Measurements from ENCODE around the gene C18orf32.
"Not testable (repeated sequence)": the region's sequence is repeated elsewhere in the genome, so short reads cannot be mapped to it uniquely, and the experiment has no call there.

Gene C18orf32

DNA sequence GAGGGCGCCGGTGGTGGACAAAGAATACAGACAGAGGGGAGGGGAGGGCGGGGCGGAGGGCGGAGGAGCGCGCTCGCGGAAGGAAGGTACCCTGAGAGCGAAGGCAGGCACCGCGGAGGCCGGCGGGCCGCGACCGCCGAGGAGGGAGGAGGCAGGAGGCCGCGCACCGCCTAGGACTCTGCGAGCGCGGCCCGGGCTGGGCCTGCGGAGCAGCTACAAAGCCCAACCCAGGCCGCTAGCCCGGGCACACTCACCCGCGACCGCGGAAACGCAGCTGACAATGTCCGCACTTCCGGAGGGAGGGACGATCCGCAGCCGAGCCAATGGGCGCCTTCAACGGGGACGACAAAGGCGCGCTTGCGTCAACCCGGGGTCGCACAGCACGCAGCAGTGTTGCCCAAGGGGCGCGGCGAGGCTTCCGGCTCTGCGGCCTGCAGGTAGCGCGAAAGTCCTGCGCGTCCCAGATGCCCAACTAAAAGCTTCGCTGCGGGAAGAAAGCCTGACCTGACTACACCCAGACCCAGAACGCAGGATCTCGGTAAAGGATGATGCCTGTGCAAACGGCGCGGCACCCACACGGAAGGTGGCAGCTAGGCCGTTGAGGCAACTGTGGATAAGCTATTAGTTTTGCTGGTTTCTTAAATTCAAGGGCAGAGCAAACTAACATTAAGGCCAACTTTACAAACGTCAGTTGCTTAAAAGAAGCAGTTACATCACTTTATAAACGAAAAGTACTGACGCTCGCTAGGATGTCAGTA lies at the start of gene C18orf32:
Gene C18orf32, minus strand, starts transcription at position 282 of the 758 bp plus-strand sequence. CDS start 3,486 bp downstream, outside the sequence.
- peak; percentile 76 to 79 for DNase-seq (ENCODE audit: low read depth in 2 of 2)

DNA sequence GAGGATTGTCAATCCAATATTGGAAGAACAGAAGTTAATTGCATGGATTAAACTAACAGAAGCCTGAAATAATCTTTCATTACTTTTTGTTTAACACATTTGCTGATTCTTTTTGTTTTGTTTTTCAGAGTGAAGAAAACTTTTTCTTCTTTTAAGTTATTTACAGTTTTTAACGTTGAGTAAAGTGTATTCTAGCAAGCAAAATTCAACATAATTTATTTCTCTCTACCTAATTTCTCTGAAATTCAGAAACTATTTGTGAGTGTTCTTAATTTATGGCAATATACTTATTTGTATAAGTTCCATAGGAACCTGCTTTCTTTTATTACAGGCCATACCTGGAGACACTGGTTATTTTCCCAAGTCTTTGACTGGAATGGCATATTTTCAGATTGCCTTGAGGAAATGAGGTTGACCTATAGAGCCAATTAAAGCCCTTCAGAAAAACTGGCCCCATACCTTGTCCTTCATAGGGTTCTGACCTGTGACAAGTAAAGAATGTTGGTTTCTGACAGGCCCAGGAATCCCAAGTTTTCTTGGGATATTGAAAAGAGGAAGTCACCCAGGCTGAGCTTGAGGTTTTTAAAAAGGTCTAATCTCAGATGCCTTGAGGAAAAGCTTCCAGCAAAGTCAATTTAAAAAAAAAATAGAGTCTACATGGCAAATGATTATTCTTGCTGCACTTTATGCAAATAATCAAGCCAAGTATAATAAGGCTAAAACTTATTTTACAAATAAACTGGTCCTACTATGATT lies 48.0 kb upstream of the C18orf32 start:
- DNase-seq (ENCODE audit: low read depth in 2 of 2) = no peak

DNA sequence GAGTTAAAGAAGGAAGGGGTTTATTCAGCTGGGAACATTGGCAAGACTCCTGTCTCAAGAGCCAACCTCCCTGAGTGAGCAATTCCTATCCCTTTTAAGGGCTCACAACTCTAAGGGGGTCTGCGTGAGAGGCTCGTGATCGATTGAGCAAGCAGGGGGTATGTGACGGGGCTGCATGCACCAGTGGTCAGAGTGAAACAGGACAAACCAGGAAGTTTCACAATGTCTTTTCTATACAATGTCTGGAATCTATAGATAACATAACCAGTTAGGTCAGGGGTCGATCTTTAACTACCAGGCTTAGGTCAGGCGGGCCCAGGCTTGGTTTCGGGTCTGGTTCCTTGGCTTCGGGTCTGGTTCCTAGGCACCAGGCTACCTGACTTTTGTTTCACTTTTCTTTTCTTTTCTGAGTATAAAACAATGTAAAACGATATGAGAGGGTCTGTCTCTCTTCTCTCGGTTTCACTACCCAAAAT lies 44.7 kb upstream of the C18orf32 start:
- no peak for DNase-seq (ENCODE audit: low read depth in 2 of 2)

DNA sequence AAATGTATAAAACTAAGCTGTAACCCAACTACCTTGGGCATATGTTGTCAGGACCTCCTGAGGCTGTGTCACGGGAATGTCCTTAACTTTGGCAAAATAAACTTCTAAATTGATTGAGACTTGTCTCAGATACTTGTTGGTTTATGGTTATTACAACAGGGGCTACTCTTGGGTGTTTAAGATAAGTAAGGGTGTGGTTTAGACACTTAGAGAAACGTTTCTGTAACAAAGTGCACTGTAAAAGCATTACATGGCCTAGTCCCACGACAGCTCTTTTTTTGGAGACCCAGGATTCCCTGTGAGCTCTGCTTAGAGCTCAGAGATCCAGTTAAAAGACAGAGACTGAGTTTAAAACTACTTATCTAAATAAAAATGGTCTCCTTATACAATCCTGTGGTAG lies 42.6 kb upstream of the C18orf32 start:
- no peak for DNase-seq (ENCODE audit: low read depth in 2 of 2)

DNA sequence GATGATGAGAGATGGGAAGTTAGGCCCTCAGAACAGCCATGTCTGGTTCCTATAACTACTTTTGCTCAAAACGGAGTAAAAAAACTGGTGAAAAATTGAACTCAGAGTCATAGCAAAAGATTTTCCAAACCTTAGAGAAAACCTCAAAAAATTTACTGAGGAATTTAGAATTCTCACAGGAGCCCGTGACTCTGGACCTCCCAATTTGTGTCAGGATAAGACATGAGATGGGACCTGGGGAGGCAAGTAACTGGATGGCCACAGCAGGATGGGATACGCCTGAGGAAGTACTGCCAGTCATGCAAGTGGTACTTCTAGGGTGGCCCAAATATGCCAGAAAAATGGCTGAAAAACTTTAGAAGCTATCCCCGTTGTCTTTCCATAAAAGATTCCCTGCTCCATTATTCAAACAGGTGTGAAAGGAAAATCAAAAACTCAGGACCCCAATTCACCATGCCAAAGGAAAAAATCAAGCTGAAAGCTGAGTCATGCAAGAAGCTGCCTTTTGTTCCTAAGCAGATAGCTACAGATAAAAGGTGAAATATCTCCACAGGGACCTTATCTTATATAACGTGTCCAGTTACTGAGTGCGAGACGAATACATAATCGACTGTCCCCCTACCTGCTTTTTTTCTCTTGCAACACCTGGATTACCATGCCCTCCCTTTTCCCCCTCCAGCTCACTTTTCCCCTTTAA lies 40.7 kb upstream of the C18orf32 start:
- DNase-seq (ENCODE audit: low read depth in 2 of 2) = no peak

DNA sequence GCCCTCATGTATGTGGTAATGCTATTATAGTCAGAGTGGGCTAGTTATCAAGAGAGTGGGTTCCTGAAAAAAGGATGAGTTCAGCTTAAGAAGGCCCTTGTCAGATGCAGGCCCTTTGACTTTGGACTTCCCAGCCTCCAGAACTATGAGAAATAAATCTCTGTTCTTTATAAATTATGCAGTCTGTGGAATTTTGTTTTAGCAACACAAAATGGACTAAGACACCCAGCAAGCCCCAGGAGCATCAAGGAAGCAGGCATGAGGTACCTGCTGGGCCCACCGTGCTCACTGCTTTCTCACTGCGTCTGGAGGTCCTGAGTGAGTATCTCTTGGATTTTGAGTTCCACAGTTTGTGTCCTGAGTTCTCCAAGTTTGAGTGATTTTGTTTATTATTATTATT lies 38.9 kb upstream of the C18orf32 start:
- no peak for DNase-seq (ENCODE audit: low read depth in 2 of 2)

DNA sequence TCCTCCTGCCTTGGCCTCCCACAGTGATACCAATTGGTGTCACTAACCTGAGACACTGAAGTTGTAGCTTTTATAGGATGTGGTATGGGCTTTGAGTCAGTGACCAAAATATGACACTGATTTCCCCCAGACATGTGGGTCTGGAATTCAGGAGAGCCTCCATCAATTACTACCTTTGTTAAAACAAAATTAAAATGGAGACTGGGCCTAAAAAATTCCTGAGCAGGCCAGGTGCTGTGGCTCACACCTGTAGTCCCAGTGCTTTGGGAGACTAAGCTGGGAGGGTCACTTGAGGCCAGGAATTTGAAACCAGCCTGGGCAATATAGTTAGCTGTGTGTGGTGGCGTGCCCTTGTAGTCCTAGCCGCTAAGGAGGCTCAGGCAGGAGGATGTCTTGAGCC lies 37.9 kb upstream of the C18orf32 start:
- DNase-seq (ENCODE audit: low read depth in 2 of 2) = no peak

DNA sequence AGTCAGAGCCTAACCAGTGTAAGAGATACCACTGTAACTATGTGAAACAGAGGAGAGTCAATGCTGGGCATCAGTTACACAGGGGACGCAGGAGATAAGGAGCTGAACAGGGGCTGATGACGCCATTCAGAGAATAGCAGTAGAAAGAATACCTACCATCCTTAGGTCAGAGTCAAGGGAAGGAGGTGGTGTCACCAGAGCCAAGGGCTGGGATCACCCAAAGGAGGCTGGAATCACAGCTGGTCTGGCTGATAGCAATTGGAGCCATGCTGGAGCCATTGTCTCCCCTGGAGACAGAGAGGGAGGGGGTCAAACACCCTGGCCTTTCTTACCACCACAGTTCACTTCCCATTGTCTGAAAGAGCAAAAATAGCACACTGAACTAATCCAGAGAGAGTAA lies 37.3 kb upstream of the C18orf32 start:
- no peak for DNase-seq (ENCODE audit: low read depth in 2 of 2)

DNA sequence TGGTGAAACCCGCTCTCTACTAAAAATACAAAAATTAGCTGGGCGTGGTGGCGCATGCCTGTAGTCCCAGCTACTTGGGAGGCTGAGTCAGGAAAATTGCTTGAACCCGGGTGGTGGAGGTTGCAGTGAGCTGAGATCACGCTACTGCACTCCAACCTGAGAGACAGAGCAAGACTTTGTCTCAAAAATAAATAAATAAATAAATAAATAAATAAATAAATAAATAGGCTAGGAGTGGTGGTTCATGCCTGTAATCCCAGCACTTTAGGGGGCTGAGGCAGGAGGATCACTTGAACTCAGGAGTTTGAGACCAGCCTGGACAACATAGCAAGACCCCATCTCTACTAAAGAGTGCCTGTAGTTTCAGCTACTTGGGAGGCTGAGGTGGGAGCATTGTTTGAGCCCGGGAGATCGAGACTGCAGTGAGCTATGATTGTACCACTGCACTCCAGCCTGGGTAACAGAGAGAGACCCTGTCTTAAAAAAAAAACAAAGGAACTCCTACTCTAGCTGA lies 36.6 kb upstream of the C18orf32 start:
- DNase-seq (ENCODE audit: low read depth in 2 of 2) = not testable (repeated sequence)

DNA sequence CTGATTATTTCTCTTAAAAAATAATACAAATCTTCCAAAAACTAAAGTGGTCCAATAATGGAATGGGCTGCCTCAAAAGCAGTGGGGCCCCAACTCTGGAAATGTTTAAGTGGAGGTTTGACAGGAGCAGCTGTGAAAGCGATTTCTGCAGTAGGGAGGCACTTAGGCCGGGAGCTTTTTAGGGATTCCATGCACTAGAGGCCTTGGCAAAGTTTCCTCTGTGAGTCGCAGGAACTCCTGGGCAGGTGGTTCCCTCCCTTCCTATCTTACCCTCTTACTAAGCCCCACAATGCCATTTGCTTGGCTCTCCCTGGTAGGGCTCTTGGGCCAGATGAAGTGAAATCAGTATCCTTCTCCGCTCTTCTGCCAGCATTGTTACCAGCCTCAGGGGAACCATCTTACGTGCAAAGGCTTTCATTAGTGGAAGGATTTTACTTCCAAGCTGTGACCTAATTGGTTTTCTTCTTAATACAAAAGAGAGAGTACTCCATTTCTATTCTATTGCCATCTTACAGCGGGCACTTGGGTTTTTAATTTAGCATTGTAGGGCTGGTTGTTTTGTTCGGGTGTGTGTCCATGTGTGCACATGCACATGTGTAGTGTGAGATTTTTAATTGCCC lies 34.3 kb upstream of the C18orf32 start:
- DNase-seq (ENCODE audit: low read depth in 2 of 2) = no peak

DNA sequence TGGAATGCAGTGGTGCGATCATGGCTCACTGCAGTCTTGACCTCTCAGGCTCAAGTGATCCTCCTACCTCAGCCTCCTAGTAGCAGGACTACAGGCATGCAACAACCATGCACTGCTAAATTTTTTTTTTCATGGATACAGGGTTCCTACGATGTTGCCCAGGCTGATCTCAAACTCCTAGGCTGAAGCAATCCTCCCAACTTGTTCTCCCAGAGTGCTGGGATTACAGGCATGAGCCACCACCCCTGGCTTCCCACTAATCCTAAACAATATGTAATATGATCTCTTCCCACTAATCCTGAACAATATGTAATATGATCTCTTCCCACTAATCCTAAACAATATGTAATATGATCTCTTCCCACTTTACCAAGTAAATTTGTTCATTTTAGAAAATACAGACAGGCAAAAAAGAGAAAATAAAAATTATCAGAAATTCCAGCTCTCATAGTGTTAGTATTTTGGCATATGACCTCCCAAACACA lies 33.7 kb upstream of the C18orf32 start:
- peak; percentile 20 to 24 for DNase-seq (ENCODE audit: low read depth in 2 of 2)

DNA sequence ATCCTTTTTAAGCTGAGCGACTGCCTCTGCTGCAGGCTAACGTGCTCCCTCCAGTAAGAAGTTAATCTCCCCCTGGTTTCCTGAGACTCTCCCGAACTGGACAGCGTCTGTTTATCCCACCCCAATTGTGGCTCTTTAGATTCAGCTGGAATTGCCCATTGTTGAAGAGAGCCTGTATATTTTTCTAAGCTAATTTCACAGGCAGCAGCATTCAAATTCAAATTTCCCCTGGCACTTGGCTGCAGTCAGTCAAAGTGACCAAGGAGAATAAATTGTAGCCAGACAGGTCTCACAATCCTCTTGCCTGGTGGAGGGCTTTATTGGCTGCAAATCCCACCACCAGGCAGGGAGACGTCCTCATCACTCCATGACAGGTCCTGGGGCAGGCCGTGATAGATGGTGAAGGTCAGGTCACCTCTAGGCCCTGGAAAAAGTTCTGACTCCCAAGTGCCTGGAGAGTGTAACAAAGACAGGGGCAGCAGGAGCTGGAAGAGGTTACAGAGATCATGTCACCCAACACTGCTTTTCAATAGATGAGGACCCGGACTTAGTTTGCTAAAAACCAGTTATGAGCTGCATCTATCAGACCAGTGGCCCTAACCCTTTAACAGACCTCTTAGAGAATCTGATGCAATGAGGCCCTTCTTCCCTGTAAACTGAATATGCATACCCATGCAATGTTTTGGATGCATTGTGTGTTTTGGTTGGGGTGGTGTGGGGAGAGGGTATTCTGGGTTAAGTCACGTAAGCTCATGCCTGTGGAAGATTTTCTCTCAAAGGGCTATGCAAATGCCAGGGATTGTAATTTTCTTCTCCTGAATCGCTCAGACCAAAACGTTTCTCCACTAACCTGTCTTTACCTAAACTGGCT lies 32.3 kb upstream of the C18orf32 start:
- no peak for DNase-seq (ENCODE audit: low read depth in 2 of 2)

DNA sequence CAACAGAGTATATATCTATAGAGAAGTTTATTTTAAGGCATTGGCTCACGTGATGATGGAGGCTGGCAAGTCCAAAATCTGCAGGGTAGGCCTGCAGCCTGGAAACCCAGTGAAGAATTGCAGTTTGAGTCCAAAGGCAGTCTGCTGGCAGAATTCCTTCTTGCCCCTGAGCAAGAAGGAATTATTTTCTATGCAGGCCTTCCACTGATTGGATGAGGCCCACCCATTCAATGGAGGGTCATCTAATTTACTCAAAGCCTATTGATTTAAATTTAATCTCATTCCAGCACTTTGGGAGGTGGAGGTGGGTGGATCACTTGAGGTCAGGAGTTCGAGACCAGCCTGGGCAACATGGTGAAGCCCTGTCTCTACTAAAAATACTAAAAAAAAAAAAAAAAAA lies 30.4 kb upstream of the C18orf32 start:
- no peak for DNase-seq (ENCODE audit: low read depth in 2 of 2)

DNA sequence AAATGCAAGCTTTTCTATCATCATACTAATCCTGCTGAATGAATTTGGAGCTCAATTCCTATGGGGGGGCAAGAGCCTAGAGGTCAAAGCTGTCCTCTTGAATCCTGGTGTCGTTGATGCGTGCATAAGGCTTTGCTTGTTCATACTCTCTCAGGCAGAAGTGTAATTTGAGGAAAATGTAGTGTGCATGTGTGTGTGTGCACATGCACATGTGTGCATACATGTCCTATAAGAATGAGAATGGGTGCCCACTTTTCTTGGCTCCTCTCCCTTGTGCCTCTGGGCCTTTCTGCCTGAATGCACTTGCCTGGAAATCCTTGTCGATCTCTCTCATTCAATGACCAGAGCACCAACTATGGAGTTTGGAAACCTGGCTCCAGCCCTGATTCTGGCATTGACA lies 28.5 kb upstream of the C18orf32 start:
- DNase-seq (ENCODE audit: low read depth in 2 of 2) = no peak

DNA sequence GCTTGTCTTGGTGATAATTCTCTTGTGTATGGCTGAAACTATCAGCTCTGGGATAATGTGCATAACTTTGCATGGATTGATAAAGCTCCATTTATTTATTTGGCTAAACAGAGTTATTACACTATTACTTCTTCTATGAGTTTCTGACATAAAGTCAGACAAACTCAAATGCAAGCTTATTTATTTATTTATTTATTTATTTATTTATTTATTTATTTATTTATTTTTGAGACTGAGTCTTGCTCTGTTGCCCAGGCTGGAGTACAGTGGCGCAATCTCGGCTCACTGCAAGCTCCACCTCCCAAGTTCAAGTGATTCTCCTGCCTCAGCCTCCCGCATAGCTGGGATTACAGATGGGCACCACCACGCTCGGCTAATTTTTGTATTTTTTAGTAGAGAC lies 28.0 kb upstream of the C18orf32 start:
- not testable (repeated sequence) for DNase-seq (ENCODE audit: low read depth in 2 of 2)

DNA sequence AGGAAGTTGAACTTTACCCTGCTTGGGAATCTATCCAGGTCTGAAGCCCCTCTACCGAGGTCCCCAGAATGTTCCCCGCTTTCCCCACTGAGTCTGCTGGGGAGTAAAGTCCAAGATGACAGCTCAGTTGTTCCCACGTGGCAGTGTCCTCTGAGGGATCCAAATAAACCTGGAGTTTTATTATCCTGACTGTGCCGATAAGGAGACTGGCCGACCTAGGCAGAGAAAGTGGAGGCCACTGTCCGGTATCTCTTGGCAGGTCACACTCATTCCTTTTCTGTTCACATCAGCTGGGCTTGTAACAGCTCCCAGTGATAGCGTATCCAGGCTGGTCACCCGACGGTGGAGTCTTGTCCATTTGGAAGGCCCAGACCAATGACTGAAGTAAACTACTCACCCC lies 27.5 kb upstream of the C18orf32 start:
- no peak for DNase-seq (ENCODE audit: low read depth in 2 of 2)

DNA sequence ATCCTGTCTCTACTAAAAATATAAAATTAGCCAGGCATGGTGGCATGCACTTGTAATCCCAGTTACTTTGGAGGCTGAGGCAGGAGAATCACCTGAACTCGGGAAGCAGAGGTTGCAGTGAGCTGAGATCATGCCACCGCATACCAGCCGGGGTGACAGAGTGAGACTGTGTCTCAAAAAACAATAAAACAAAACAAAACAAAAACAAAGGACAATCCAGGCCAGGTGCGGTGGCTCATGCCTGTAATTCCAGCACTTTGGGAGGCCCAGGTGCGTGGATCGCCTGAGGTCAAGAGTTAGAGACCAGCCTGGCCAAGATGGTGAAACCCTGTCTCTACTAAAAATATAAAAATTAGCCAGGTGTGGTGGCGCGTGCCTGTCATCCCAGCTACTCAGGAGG lies 25.8 kb upstream of the C18orf32 start:
- not testable (repeated sequence) for DNase-seq (ENCODE audit: low read depth in 2 of 2)

DNA sequence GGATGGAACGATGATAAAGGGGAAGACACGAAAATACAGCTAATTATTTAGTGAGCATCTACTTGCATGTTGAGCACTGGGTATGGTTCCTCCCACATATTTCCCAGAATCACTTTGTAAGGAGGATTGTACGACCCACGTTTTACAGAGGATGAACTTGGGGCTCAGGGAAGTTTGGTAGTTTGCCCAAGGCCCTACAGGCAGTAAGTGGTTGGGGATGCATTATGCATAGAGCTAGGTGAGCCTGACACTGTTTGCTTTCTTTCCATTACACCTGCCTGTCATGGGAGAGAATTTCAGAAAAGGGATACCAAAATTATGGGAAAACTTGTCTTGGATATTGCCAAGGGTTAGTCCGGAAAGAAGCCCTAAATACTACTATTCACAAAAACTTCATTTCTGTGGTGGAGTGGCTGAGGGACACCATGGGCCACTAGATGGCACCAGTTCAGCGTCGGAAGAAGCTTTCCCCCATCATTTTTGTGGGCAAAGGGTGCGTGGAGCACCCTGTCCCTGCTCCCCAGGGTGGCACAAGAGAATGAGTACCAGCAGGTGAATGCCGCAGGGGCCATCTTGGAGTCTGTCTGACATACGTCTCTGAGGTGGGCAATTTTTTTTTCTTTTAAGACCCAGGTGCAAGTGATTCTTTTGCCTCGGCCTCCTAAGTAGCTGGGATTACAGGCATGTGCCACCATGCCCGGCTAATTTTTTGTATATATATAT lies 23.5 kb upstream of the C18orf32 start:
- no peak for DNase-seq (ENCODE audit: low read depth in 2 of 2)

DNA sequence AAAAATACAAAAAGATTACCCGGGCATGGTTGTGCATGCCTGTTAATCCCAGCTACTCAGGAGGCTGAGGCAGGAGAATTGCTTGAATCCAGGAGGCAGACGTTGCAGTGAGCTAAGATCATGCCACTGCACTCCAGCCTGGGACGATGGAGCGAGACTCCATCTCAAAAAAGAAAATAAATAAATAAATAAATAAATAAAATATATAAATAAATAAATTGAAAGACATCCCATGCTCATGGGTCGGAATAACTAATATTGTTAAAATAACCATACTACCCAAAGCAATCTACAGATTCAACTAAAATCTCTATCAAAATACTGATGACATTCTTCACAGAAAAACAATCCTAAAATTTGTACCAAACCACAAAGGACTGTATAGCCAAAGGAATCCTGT lies 19.4 kb upstream of the C18orf32 start:
- DNase-seq (ENCODE audit: low read depth in 2 of 2) = not testable (repeated sequence)

DNA sequence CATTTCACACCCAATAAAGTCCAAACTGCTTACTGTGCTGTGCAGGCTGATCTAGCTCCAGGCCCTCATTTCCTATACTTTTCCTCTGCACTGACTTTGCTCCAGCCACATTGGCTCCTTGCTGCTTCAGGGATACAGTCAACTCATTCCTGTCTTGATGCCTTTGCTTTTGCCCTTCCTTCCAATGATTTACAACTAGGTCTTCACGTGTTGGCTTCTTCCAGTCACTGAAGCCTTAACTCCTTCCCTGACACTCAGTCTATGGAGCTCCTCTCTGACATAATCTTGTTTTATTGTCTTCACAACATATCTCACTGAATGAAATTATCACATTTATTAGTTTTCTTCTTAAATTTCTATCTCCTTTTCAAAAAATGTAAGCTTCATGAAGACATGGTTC lies 16.9 kb upstream of the C18orf32 start:
- no peak for DNase-seq (ENCODE audit: low read depth in 2 of 2)
